ENCODE data around the gene LIF. TPM values are rescaled to one million over a fixed set of nuclear protein-coding genes. Genes with fewer than 3 reads are reported as not detected.

Gene LIF
- total and polyA plus RNA-seq, 2 of the 4 experiments (the other 2 are of a cell fraction) = 130 to 214 TPM

- 81% methylated on average over 6 of the region's 19 CpGs; no CpG with 5 or more reads in 1 of the 2 experiments for WGBS, 2 experiments (ENCODE audit: extremely low coverage in 2 of 2, insufficient read length in 1 of 2)
- in situ Hi-C loops (cut with MboI; ENCODE audit: low sequenced_read_pairs) = no loop called here
- H3K36me3 ChIP-seq (ENCODE audit: control insufficient read depth, insufficient read depth, low read length) = no peaks in the 10 kb centered on the region
- peak overlapping the region; percentile 62 for H3K18ac ChIP-seq (ENCODE audit: low read depth, low read length)
- TF ChIP-seq POLR2A (IDR thresholded peaks at IDR 0.05; ENCODE audit: low read depth, low read length) (peak; percentile 62), SMC3 (IDR thresholded peaks at IDR 0.05; ENCODE audit: low read depth, low read length) (no peak)
- peak overlapping the region; percentile 65 for H2AK9ac ChIP-seq (replicated peaks; ENCODE audit: low read depth, low read length, poor library complexity)
- intact Hi-C loops (cut with micrococcal nuclease) = no loop called here
- peak overlapping the region; percentile 77 for H2AFZ ChIP-seq (replicated peaks; ENCODE audit: low read length, poor library complexity)
- 0 out of 4 replicates have a peak, but pooled peaks cover 0 to 15% of the 10 kb centered on the region in 2 experiments for H3K79me1 ChIP-seq (ENCODE audit: low read depth in 1 of 2, low read length in 2 of 2)
- peak overlapping the region; percentile 100 for H4K91ac ChIP-seq (ENCODE audit: insufficient read depth, low read depth, low read length)
- BruUV-seq (replicated peaks) = no TSS peak
- dilution Hi-C loops (cut with HindIII; ENCODE audit: low sequenced_read_pairs, unreplicated experiment) = no loop called here
- H4K5ac ChIP-seq (ENCODE audit: low read depth, low read length) = peak overlapping the region; percentile 41
- H3K14ac ChIP-seq (replicated peaks; ENCODE audit: low read depth, low read length) = peak overlapping the region; percentile 56
- peaks cover 44% of the 10 kb centered on the region for H3K4me1 ChIP-seq (ENCODE audit: control insufficient read depth, insufficient read depth, low read length)
- H3K23ac ChIP-seq (ENCODE audit: low read depth, low read length) = 0 out of 2 replicates have a peak overlapping the region, but pooled peaks have one; percentile 12
- H4K8ac ChIP-seq (ENCODE audit: low read depth in 2 of 2, low read length in 2 of 2) = peak overlapping the region; percentile 77 to 97
- ChIA-PET CTCF (no interaction called here), POLR2A (ENCODE audit: unreplicated experiment) (no interaction called here)
- H3K9me1 ChIP-seq (ENCODE audit: insufficient read depth, low read length) = peaks cover 36% of the 10 kb centered on the region
- H2BK120ac ChIP-seq (ENCODE audit: low read depth, low read length) = peak overlapping the region; percentile 100
- ATAC-seq (ENCODE audit: low read depth) = no peak
- H2AK5ac ChIP-seq (ENCODE audit: low read depth, low read length) = peak overlapping the region; percentile 100
- H3K4ac ChIP-seq (ENCODE audit: low read depth, low read length) = peak overlapping the region; percentile 99
- no peak overlapping the region for H3K4me3 ChIP-seq (ENCODE audit: insufficient read depth, low read depth, low read length)
- no peaks in the 10 kb centered on the region for H3K9me3 ChIP-seq (ENCODE audit: control insufficient read depth, insufficient read depth, low read length)
- DNase-seq = peak; percentile 80
- peak overlapping the region; percentile 76 for H2BK5ac ChIP-seq (ENCODE audit: low read depth, low read length, poor library complexity, severe bottlenecking)
- H2BK20ac ChIP-seq (ENCODE audit: low read depth, low read length) = peak overlapping the region; percentile 99
- H3K9ac ChIP-seq (ENCODE audit: low read depth, low read length) = no peak overlapping the region
- H4K20me1 ChIP-seq (ENCODE audit: insufficient read depth, low read length) = no peaks in the 10 kb centered on the region
- H2BK15ac ChIP-seq (ENCODE audit: low read depth, low read length) = peak overlapping the region; percentile 96; the same call in 2 of the 3 replicates
- H3K27me3 ChIP-seq (ENCODE audit: control insufficient read depth, insufficient read depth, low read length) = no peaks in the 10 kb centered on the region
- no peak overlapping the region for H3K4me2 ChIP-seq (ENCODE audit: low read depth, low read length)
- peak overlapping the region; percentile 64 for H3K27ac ChIP-seq (ENCODE audit: insufficient read depth, low read length)
- H3K56ac ChIP-seq (ENCODE audit: extremely low read depth, insufficient read depth, low read length) = peak overlapping the region; percentile 36
Measured at GRCh38 chr22:30210235-30210909, 36.2 kb downstream of the LIF start.
